OCI-LY7 (cell line): ENCODE data around the gene ZMPSTE24. TPM values are rescaled to one million over a fixed set of nuclear protein-coding genes. Genes with fewer than 3 reads are reported as not detected.

Source experiments
- BruUV-seq: library from RNA; stranded (reverse); fragments of 400-500 nt; replicated peaks from 2 replicates; lab custom pipeline; 2021; lab: Mats Ljungman, UMichigan
- CTCF ChIA-PET: fragments of 300-600 bp; sonication (Branson Sonifier 250); formaldehyde crosslinking; loops from one replicate; lab custom pipeline; 2022; ENCODE audit warnings: antibody characterized with exemption; ENCODE audit not compliant: unreplicated experiment; lab: Charles Lee
- POLR2A ChIA-PET: fragments of 300-600 bp; sonication (Branson Sonifier 250); formaldehyde crosslinking; loops from one replicate; lab custom pipeline; 2022; ENCODE audit warnings: antibody characterized with exemption; lab: Charles Lee
- DNase-seq: peaks from one replicate; pipeline ENCODE4 v3.0.0-alpha.2; 2015; ENCODE audit warnings: low spot score
- H2AFZ ChIP-seq: fragments of 200-600 bp; sonication (generic), shearing (Covaris generic); 2 replicates; pipeline ENCODE4 v1.6.1; 2014; ENCODE audit warnings: mild to moderate bottlenecking, antibody characterized with exemption, low read length, moderate library complexity
- H3K27ac ChIP-seq: fragments of 200-600 bp; sonication (generic); 2 replicates; pipeline ENCODE4 v1.5.1; 2014; ENCODE audit warnings: mixed run types, low read depth, mild to moderate bottlenecking, moderate library complexity, low read length, inconsistent platforms; ENCODE audit not compliant: poor library complexity, severe bottlenecking
- H3K36me3 ChIP-seq: fragments of 200-600 bp; sonication (generic); 2 replicates; pipeline ENCODE4 v1.6.1; 2014; ENCODE audit warnings: mild to moderate bottlenecking, antibody characterized with exemption, low read length, moderate library complexity, mixed read lengths; ENCODE audit not compliant: insufficient read depth
- H3K4me1 ChIP-seq: fragments of 200-600 bp; sonication (generic); 2 replicates; pipeline ENCODE4 v1.5.1; 2014; ENCODE audit warnings: mild to moderate bottlenecking, low read length; ENCODE audit not compliant: insufficient read depth, poor library complexity, severe bottlenecking
- H3K4me2 ChIP-seq: fragments of 200-600 bp; sonication (generic); 2 replicates; pipeline ENCODE4 v1.6.1; 2014; ENCODE audit warnings: mild to moderate bottlenecking, low read length
- H3K4me3 ChIP-seq: fragments of 200-600 bp; sonication (generic); 2 replicates; pipeline ENCODE4 v1.5.1; 2014; ENCODE audit warnings: mild to moderate bottlenecking, low read depth, low read length; ENCODE audit not compliant: poor library complexity, severe bottlenecking
- H3K79me2 ChIP-seq: fragments of 200-600 bp; sonication (generic); 2 replicates; pipeline ENCODE4 v1.6.1; 2016; ENCODE audit warnings: low read depth, mild to moderate bottlenecking, low read length, moderate library complexity, mixed read lengths; ENCODE audit not compliant: insufficient read depth
- H3K9me2 ChIP-seq: fragments of 200-600 bp; sonication (generic); 2 replicates; pipeline ENCODE4 v1.6.1; 2016; ENCODE audit warnings: mild to moderate bottlenecking, low read length, mixed read lengths; ENCODE audit not compliant: insufficient read depth
- H3K9me3 ChIP-seq: fragments of 200-600 bp; sonication (generic); 2 replicates; pipeline ENCODE4 v1.6.1; 2014; ENCODE audit warnings: mild to moderate bottlenecking, mixed run types, low read length, mixed read lengths
- H4K20me1 ChIP-seq: fragments of 200-600 bp; sonication (generic); 2 replicates; pipeline ENCODE4 v1.6.1; 2014; ENCODE audit warnings: mild to moderate bottlenecking, antibody characterized with exemption, low read length, moderate library complexity, mixed read lengths; ENCODE audit not compliant: insufficient read depth
- EZH2phosphoT487 ChIP-seq: fragments of 200-600 bp; sonication (generic); IDR thresholded peaks from 2 replicates; pipeline ENCODE4 v1.6.1; 2018; ENCODE audit warnings: low read depth, borderline replicate concordance, mild to moderate bottlenecking, mixed run types, antibody characterized with exemption, low read length, moderate library complexity, mixed read lengths
- intact Hi-C: fragments of 100-400 bp; cut with micrococcal nuclease; formaldehyde crosslinking; loops from one replicate; pipeline ENCODE4 v1.10.0; 2022; ENCODE audit not compliant: unreplicated experiment
- total RNA-seq, 2 experiments: library from RNA; depleted of rRNA in 1 of 2; stranded (reverse); fragments of >200 nt in 1 of 2; shearing (Covaris generic) in 1 of 2; gene quantifications; 2 replicates each; pipeline ENCODE4 v1.2.3, GENCODE V29; 2014 to 2022
- TF ChIP-seq, protein P1 (sequence below): fragments of 200-600 bp; sonication (generic); conservative IDR thresholded peaks from 2 replicates; pipeline ENCODE4 v1.5.1; 2014; ENCODE audit warnings: mild to moderate bottlenecking, antibody characterized with exemption, low read length, moderate library complexity, mixed read lengths

The ZMPSTE24 gene
- total RNA-seq, 2 experiments from 2014 or later, result 15.8 to 24.3 TPM

DNA sequence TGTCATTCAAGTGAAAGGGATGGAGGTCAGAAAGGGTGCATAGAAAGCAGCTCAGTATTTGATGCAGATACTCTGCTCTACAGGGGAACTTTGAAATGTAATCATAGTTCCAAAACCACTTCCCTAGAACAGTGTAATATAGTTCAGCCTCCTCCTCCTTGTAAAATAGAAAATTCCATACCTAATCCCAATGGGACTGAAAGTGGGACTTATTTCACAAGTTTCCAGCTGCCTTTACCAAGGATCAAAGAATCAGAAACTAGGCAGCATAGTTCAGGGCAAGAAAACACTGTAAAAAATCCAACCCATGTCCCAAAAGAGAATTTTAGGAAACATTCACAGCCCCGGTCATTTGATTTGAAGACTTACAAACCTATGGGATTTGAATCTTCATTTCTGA, 18.4 kb upstream of the ZMPSTE24 start:
- POLR2A ChIA-PET, result interaction anchor here (0.7 to 1.1 kb wide), 3 partner anchors 16 to 35 kb away, joined by 3 to 5 read pairs (median 3); no protein-coding TSS in a partner anchor

DNA sequence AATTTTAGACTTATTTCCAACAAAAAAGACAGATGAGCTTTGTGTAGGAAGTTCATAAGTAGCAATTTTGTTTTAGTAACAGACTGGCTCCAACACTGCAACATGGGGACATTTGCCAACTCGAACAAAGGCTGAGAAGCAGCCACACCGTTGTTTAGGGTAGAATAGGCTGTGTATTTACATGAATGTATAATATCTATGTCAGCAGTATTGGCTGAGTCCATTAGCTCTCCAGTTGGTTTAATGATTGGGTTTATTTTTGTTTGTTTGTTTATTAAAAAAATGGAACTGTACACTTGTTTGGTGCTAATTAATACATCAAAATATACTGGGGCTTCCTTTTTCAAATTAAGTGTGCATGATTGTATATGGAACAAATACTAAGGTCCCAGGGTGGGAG, 17.6 kb upstream of the ZMPSTE24 start:
- BruUV-seq, result no TSS peak
- H4K20me1 ChIP-seq, result no peaks in the 10 kb centered on the region

More for the DNA sequence above, 18.4 kb upstream of the ZMPSTE24 start:
- Histone ChIP-seq H3K4me1 (no peaks in the 10 kb centered on the region), H3K79me2 (no peaks in the 10 kb centered on the region), H3K36me3 (peaks cover 52% of the 10 kb centered on the region), H3K9me2 (no peaks in the 10 kb centered on the region), H3K9me3 (no peaks in the 10 kb centered on the region), H3K4me2 (no peak overlapping the region), H3K4me3 (no peak overlapping the region), H2AFZ (no peak overlapping the region), H4K20me1 (no peaks in the 10 kb centered on the region), H3K27ac (no peak overlapping the region)
- BruUV-seq, result no TSS peak
- CTCF ChIA-PET, result no interaction called here
- DNase-seq, result no peak
- intact Hi-C loops, result no loop called here
- TF ChIP-seq EZH2phosphoT487, result no peak
- TF ChIP-seq, protein P1, sequence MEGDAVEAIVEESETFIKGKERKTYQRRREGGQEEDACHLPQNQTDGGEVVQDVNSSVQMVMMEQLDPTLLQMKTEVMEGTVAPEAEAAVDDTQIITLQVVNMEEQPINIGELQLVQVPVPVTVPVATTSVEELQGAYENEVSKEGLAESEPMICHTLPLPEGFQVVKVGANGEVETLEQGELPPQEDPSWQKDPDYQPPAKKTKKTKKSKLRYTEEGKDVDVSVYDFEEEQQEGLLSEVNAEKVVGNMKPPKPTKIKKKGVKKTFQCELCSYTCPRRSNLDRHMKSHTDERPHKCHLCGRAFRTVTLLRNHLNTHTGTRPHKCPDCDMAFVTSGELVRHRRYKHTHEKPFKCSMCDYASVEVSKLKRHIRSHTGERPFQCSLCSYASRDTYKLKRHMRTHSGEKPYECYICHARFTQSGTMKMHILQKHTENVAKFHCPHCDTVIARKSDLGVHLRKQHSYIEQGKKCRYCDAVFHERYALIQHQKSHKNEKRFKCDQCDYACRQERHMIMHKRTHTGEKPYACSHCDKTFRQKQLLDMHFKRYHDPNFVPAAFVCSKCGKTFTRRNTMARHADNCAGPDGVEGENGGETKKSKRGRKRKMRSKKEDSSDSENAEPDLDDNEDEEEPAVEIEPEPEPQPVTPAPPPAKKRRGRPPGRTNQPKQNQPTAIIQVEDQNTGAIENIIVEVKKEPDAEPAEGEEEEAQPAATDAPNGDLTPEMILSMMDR, result no peak

DNA sequence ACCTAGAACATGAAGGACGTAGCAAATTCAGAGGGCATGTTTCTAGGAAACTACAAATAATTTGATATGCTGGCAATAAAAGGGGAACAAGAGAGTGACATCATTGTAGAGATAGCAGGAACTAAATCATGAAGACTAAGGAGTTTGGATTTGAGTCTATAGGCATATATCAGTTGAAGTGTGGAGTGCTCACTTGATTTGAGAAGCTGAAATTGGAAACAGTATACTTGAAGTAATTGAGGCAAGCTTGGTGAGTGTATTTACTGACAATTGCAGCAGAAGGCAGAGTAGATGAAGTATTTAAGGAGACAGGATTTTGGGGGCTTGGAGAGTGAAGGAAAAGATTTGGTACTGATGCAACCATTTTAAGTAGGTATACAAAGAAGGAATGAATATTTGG, 16.7 kb upstream of the ZMPSTE24 start:
- Histone ChIP-seq H3K4me1 (no peaks in the 10 kb centered on the region), H3K9me3 (no peaks in the 10 kb centered on the region), H2AFZ (no peak overlapping the region), H3K36me3 (peaks cover 36% of the 10 kb centered on the region), H4K20me1 (no peaks in the 10 kb centered on the region), H3K4me2 (no peak overlapping the region), H3K27ac (no peak overlapping the region), H3K9me2 (no peaks in the 10 kb centered on the region), H3K4me3 (no peak overlapping the region), H3K79me2 (no peaks in the 10 kb centered on the region)
- no peak for DNase-seq
- intact Hi-C loops, result no loop called here
- TF ChIP-seq, protein P1, result no peak
- TF ChIP-seq EZH2phosphoT487, result no peak
- ChIA-PET POLR2A (interaction anchor here (0.6 to 2.5 kb wide), 5 partner anchors 9 to 239 kb away, joined by 3 to 7 read pairs (median 3); no protein-coding TSS in a partner anchor), CTCF (no interaction called here)
- BruUV-seq, result no TSS peak

More for the DNA sequence above, 17.6 kb upstream of the ZMPSTE24 start:
- Histone ChIP-seq H3K9me3 (no peaks in the 10 kb centered on the region), H2AFZ (no peak overlapping the region), H3K4me2 (no peak overlapping the region), H3K36me3 (peaks cover 46% of the 10 kb centered on the region), H3K4me1 (no peaks in the 10 kb centered on the region), H3K9me2 (no peaks in the 10 kb centered on the region), H3K27ac (no peak overlapping the region), H3K4me3 (no peak overlapping the region), H3K79me2 (no peaks in the 10 kb centered on the region)
- intact Hi-C loops, result no loop called here
- DNase-seq, result no peak
- POLR2A ChIA-PET, result interaction anchor here (0.6 to 2.5 kb wide), 5 partner anchors 8 to 36 kb away, joined by 3 to 7 read pairs (median 4); no protein-coding TSS in a partner anchor
- CTCF ChIA-PET, result no interaction called here
- no peak for TF ChIP-seq EZH2phosphoT487
- TF ChIP-seq, protein P1, result no peak
